Stimulated activated CD4-positive, alpha-beta T cell treated with anti-CD3 and anti-CD28 coated beads, Interleukin-4, amount 100 ng/mL, for 4 hours (primary cell): ENCODE results near the gene RAP1GAP.

ENCODE experiments used
- DNase-seq, 2 experiments: peaks; one replicate each; pipeline ENCODE4 v3.0.0-alpha.2; 2020

Gene RAP1GAP

GRCh38 chr1:21669258-21670058, at the start of gene RAP1GAP:
Gene RAP1GAP, minus strand, starts transcription at chr1:21669357. Its CDS starts 49,325 bp downstream, at chr1:21620032.
- DNase-seq, result peak; percentile 10 to 25

GRCh38 chr1:21716169-21716568, 47.0 kb upstream of the RAP1GAP start:
- no peak for DNase-seq

DNA sequence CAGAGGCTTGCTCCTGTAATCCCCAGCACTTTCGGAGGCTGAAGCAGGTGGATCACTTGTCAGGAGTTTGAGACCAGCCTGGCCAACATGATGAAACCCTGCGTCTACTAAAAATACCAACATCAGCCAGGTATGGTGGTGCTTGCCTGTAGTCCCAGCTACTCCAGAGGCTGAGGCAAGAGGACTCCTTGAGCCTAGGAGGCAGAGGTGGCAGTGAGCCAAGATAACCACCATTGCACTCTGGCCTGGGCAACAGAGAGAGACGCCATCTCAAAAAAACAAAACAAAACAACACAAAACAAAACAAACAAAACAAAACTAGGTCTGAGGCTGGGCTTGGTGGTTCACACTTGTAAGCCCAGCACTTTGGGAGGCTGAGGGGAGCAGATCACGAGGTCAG, 38.7 kb upstream of the RAP1GAP start:
- no peak for DNase-seq

GRCh38 chr1:21707086-21707840, 38.1 kb upstream of the RAP1GAP start:
- no peak for DNase-seq

- no peak for DNase-seq
These were observed 37.1 kb upstream of the RAP1GAP start for GRCh38 chr1:21706151-21706835.

- no peak for DNase-seq
These were observed 36.3 kb upstream of the RAP1GAP start for GRCh38 chr1:21705303-21705980.

GRCh38 chr1:21704145-21704544, 35.0 kb upstream of the RAP1GAP start:
- DNase-seq, result no peak

- no peak for DNase-seq
These were observed 34.3 kb upstream of the RAP1GAP start for GRCh38 chr1:21703318-21703963.

DNA sequence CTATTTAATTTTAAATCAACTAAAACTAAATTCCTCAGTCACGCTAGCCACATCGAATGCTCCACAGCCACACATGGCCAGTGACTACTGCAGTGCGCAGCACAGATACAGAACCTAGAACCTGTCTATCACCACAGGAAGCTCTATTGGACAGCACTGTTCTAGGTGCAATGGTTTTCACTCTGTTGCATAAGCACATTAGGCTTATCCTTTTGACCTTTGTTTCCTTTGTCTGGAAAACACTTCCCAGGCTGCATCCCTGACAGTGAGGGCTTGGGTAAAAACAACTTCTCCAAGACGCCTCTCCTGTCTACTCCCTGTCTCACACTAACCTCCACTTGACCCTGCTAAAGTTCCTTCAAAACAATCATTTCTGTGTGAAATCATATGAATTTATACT, 33.6 kb upstream of the RAP1GAP start:
- DNase-seq, result no peak

GRCh38 chr1:21701401-21701800, 32.2 kb upstream of the RAP1GAP start:
- no peak for DNase-seq

DNA sequence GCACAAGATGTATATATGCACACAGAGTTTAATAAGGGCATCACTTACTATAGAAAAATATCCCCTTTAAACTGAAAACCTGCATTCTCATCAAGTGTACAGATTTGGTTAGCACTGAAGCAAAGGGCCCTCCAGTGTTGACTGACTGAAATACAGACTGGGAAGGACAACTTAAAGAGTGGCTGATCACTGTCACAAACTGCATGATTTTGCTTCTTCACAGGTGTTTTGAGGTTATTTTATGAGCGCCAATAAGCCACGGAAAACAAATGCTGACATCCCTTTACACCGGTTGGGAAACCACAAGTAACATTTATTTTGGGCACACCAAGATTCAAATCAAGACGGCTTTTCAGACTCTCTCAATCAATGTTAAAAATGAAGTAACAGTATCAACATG, 30.9 kb upstream of the RAP1GAP start:
- no peak for DNase-seq

DNA sequence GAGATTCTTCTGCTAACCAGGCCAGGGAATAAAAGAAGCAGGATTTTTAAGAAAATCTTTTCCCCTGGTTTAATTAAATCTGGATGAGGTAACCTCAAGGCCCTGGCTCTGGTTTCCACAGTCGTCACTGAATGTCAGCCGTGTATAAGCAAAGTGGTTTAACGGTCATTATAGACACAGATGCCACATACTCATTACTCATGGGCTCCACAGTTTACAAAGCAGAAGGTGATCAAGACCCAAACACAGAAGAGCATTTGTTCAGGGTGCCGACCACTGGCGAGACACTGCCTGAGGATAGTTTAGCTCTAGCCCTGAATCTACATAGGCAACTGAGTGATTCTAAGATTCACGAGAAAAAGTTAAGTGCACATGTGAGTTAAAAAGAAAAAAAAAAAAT, 27.8 kb upstream of the RAP1GAP start:
- no peak for DNase-seq

DNA sequence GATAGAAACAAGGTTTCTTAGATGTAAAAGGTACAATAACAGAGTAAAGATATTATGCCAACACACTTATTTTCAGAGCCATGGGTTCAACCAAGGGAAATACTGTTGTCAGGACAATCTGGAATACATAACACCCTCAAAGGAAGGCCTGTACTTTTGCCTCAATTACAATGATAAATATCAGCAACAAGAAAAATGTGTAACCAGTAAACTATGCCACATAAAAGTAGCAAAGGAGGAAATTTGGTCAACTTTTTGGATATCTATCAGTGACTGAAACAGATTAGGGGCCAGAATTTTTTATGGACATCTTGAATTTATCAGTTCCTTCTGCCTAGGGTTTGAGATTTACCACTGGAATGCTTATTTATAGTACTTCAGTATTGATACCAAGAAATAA, 24.6 kb upstream of the RAP1GAP start:
- DNase-seq, result no peak

GRCh38 chr1:21691739-21692138, 22.6 kb upstream of the RAP1GAP start:
- DNase-seq, result no peak

- DNase-seq, result no peak
These were observed 20.7 kb upstream of the RAP1GAP start for GRCh38 chr1:21689661-21690372.

- DNase-seq, result no peak
These were observed 17.9 kb upstream of the RAP1GAP start for GRCh38 chr1:21687081-21687529.

- no peak for DNase-seq
These were observed 17.0 kb upstream of the RAP1GAP start for GRCh38 chr1:21685946-21686678.

DNA sequence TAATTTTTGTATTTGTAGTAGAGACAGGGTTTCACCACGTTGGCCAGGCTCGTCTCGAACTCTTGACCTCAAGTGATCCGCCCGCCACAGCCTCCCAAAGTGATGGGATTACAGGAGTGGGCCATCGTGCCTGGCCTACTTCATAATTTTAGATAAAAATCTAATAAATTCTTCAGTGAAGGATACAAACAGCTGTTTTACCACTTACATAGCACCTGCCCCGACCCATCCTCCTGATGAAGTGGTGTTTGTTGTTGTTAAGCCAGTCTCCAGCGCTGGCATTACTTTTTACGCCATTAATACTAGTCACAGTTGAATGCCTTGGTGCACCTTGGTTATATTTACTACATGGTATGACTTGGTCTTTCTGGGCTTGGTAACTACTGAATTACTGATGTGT, 12.3 kb upstream of the RAP1GAP start:
- no peak for DNase-seq

GRCh38 chr1:21680918-21681317, 11.8 kb upstream of the RAP1GAP start:
- DNase-seq, result no peak

GRCh38 chr1:21680381-21680780, 11.2 kb upstream of the RAP1GAP start:
- no peak for DNase-seq

DNA sequence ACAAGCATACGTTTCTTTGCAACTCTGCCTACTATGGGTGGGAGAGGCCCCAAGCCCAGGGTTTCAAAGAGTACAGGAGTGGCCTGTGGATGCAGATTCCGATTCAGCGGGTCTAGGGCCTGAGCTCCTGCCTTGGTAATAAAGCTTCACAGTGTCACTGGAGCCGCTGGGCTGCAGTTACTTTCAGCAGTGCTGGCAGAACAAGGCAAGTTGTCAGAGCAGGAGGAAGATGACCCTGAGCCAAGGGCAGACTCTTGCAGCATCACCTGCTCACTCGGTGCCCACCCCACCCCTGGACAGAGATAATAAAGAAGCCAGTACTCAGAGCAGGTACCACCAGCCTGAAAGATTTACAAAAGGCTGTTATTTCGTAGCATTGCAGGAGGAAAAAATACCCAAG, 8.0 kb upstream of the RAP1GAP start:
- no peak for DNase-seq
